MCF 10A (cell line): Measurements from ENCODE around the gene BCAS3. TPM values are rescaled to one million over a fixed set of nuclear protein-coding genes. Genes with fewer than 3 reads are reported as not detected.

Experiments used
- BruUV-seq: library from RNA; stranded (reverse); fragments of 400-500 nt; replicated peaks from 2 replicates; lab custom pipeline; 2021; lab: Mats Ljungman, UMichigan
- CTCF ChIA-PET: fragments of 300-600 bp; sonication (Branson Sonifier 250); formaldehyde crosslinking; extraction: SDS; loops from one replicate; lab custom pipeline; 2021; ENCODE audit warnings: antibody characterized with exemption, inconsistent platforms; lab: Yijun Ruan, JAX
- POLR2A ChIA-PET: fragments of 300-600, 350-650 bp; sonication (Branson Sonifier 250); formaldehyde crosslinking; extraction: SDS; loops from one replicate; lab custom pipeline; 2020; ENCODE audit warnings: antibody characterized with exemption, inconsistent platforms; lab: Yijun Ruan, JAX
- DNase-seq: peaks from one replicate; pipeline ENCODE4 v3.0.0-alpha.2; 2018; ENCODE audit not compliant: unreplicated experiment
- H3K27ac Mint-ChIP-seq: one replicate; pipeline ENCODE4 v1.8.0; 2022; ENCODE audit warnings: mild to moderate bottlenecking, low read depth, mixed read lengths; ENCODE audit not compliant: unreplicated experiment
- H3K27me3 Mint-ChIP-seq: one replicate; pipeline ENCODE4 v1.8.0; 2022; ENCODE audit warnings: mixed read lengths; ENCODE audit not compliant: insufficient read depth, unreplicated experiment
- H3K36me3 Mint-ChIP-seq: one replicate; pipeline ENCODE4 v1.8.0; 2022; ENCODE audit warnings: mild to moderate bottlenecking, moderate library complexity, mixed read lengths; ENCODE audit not compliant: insufficient read depth, unreplicated experiment
- H3K4me1 Mint-ChIP-seq: one replicate; pipeline ENCODE4 v1.8.0; 2022; ENCODE audit warnings: mixed read lengths; ENCODE audit not compliant: insufficient read depth, unreplicated experiment
- H3K4me3 Mint-ChIP-seq: one replicate; pipeline ENCODE4 v1.8.0; 2022; ENCODE audit warnings: mild to moderate bottlenecking, moderate library complexity, mixed read lengths; ENCODE audit not compliant: unreplicated experiment
- H3K9me3 Mint-ChIP-seq: one replicate; pipeline ENCODE4 v1.8.0; 2022; ENCODE audit warnings: mixed read lengths; ENCODE audit not compliant: unreplicated experiment
- intact Hi-C: fragments of 100-400 bp; cut with micrococcal nuclease; formaldehyde crosslinking; loops from 2 replicates; pipeline ENCODE4 v1.14.1; 2022
- total RNA-seq: library from RNA; stranded (reverse); gene quantifications from 2 replicates; pipeline ENCODE4 v1.2.3, GENCODE V29; 2022
- TF ChIP-seq, protein P1 (sequence below): fragments of 200-600 bp; IDR thresholded peaks from one replicate; pipeline ENCODE4 v1.8.0; 2022; ENCODE audit warnings: antibody characterized with exemption, mild to moderate bottlenecking; ENCODE audit not compliant: unreplicated experiment

BCAS3 gene
- total RNA-seq, 1 experiment from 2014 or later, result 14.6 TPM

DNA sequence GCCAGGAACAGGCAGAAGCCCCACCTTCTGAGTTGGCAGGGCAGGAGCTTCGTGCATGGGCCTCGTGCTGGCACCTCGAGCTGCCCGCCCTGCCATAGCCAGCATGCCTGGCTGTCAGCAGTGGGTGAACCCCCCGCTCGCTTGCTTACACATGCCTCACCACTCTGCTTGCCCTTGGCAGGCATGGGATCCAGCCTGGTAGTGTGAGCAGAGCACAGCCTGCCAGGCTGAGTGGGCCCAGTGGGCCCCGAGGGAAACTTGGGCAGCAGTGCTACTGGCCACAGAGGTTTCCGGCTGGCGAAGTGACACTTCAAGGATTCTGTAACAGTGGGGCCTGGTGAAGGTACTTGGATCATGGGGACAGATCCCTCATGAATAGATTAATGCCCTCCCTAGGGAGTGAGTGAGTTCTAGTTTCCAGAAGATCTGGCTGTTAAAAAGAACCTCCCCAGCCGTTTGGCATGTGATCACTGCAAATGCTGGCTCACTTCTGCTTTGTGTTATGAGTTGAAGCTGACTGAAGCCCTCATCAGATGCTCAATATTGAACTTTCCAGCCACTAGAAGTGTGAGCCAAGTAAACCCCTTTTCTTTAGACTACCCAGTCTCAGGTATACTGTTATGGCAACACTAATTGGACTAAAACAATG lies 114.7 kb downstream of the BCAS3 start:
- H3K4me1 Mint-ChIP-seq, result no peaks in the 10 kb centered on the region
- no peaks in the 10 kb centered on the region for H3K27me3 Mint-ChIP-seq
- H3K9me3 Mint-ChIP-seq, result no peaks in the 10 kb centered on the region
- intact Hi-C loops, result no loop called here
- H3K4me3 Mint-ChIP-seq, result no peak overlapping the region
- no peak overlapping the region for H3K27ac Mint-ChIP-seq
- no TSS peak for BruUV-seq
- CTCF ChIA-PET, result interaction anchor here (0.7 kb wide), 1 partner anchor 73 kb away, joined by 3 read pairs; no protein-coding TSS in a partner anchor
- TF ChIP-seq, protein P1, sequence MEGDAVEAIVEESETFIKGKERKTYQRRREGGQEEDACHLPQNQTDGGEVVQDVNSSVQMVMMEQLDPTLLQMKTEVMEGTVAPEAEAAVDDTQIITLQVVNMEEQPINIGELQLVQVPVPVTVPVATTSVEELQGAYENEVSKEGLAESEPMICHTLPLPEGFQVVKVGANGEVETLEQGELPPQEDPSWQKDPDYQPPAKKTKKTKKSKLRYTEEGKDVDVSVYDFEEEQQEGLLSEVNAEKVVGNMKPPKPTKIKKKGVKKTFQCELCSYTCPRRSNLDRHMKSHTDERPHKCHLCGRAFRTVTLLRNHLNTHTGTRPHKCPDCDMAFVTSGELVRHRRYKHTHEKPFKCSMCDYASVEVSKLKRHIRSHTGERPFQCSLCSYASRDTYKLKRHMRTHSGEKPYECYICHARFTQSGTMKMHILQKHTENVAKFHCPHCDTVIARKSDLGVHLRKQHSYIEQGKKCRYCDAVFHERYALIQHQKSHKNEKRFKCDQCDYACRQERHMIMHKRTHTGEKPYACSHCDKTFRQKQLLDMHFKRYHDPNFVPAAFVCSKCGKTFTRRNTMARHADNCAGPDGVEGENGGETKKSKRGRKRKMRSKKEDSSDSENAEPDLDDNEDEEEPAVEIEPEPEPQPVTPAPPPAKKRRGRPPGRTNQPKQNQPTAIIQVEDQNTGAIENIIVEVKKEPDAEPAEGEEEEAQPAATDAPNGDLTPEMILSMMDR, result no peak
- POLR2A ChIA-PET, result interaction anchor here (0.6 kb wide), 1 partner anchor 211 kb away, joined by 4 read pairs; no protein-coding TSS in a partner anchor
- H3K36me3 Mint-ChIP-seq, result no peaks in the 10 kb centered on the region
- no peak for DNase-seq

DNA sequence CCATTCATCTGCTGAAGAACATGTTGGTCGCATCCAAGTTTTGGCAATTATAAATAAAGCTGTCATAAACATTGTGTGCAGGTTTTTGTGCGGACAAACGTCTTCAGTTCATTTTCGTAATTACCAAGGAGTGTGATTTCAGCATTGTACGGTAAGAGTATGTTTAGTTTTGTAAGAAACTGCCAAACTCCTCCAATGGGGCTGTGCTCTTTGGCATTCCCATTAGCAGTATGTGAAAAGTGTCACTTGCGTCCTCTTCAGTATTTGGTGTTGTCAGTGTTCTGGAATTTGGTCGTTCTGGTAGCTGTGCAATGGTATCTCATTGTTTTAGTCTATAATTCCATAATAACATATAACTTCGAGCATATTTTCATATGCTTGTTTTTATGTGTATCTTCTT lies 120.9 kb downstream of the BCAS3 start:
- intact Hi-C loops, result no loop called here
- POLR2A ChIA-PET, result no interaction called here

DNA sequence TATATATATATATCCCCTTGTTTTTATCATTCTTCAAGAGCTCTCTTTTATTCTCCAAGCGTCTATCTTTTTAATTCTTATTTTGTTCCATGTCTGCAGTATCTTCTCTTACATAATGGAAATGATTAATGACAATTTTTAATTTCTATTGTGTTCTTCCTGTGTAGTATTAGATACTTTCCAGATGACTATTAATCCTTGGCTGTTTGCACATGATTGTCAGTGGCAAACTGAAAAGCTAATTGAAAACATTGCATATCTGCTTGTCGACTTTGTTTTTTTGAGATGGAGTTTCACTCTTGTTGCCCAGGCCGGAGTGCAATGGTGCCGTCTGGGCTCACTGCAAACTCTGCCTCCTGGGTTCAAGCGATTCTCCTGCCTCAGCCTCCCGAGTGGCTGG lies 124.7 kb downstream of the BCAS3 start:
- no peak overlapping the region for H3K4me3 Mint-ChIP-seq
- no peak for DNase-seq
- POLR2A ChIA-PET, result no interaction called here
- H3K9me3 Mint-ChIP-seq, result no peaks in the 10 kb centered on the region
- BruUV-seq, result no TSS peak
- H3K36me3 Mint-ChIP-seq, result no peaks in the 10 kb centered on the region
- CTCF ChIA-PET, result no interaction called here
- intact Hi-C loops, result no loop called here
- H3K27me3 Mint-ChIP-seq, result no peaks in the 10 kb centered on the region
- H3K4me1 Mint-ChIP-seq, result peaks cover 7% of the 10 kb centered on the region
- no peak overlapping the region for H3K27ac Mint-ChIP-seq
- TF ChIP-seq, protein P1, result no peak

More for the DNA sequence above, 120.9 kb downstream of the BCAS3 start:
- no peaks in the 10 kb centered on the region for H3K27me3 Mint-ChIP-seq
- H3K27ac Mint-ChIP-seq, result no peak overlapping the region
- H3K9me3 Mint-ChIP-seq, result no peaks in the 10 kb centered on the region
- CTCF ChIA-PET, result no interaction called here
- H3K4me3 Mint-ChIP-seq, result no peak overlapping the region
- no peak for DNase-seq
- no peaks in the 10 kb centered on the region for H3K36me3 Mint-ChIP-seq
- no TSS peak for BruUV-seq
- TF ChIP-seq, protein P1, result no peak
- peaks cover 7% of the 10 kb centered on the region for H3K4me1 Mint-ChIP-seq

DNA sequence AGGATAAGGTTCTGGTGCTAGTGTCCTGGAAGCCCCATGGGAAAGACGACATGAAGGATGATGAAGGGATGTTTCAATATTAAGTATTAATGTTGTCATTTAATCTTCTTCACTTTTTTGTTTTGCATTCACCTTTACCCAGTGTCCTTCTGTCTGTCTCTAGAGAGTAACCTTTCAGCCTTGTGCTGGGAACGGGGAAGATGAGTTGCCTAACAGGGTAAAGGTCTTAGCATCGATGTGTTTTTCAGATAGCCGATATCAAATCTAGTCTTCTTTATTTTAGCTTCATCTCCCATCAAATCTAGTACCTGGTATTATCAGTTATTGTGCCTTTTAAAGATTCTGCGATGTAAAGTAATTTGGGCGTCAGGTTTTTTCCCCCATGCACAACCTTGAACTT lies 125.4 kb downstream of the BCAS3 start:
- intact Hi-C loops, result no loop called here
- Mint-ChIP-seq H3K9me3 (no peaks in the 10 kb centered on the region), H3K4me1 (peaks cover 7% of the 10 kb centered on the region), H3K4me3 (no peak overlapping the region), H3K36me3 (no peaks in the 10 kb centered on the region), H3K27me3 (no peaks in the 10 kb centered on the region), H3K27ac (no peak overlapping the region)
- CTCF ChIA-PET, result interaction anchor here (0.6 kb wide), 1 partner anchor 423 kb away, joined by 3 read pairs; no protein-coding TSS in a partner anchor
- no TSS peak for BruUV-seq
- TF ChIP-seq, protein P1, result no peak
- no peak for DNase-seq
- POLR2A ChIA-PET, result no interaction called here
